GM18909 (cell line): ENCODE data around the gene SERAC1.

Source experiments
- ATAC-seq: cut with Tn5 transposase; IDR thresholded peaks from one replicate; pipeline ENCODE4 v1.9.1; 2021; ENCODE audit warnings: mild to moderate bottlenecking; ENCODE audit not compliant: unreplicated experiment, poor library complexity

The SERAC1 gene

DNA sequence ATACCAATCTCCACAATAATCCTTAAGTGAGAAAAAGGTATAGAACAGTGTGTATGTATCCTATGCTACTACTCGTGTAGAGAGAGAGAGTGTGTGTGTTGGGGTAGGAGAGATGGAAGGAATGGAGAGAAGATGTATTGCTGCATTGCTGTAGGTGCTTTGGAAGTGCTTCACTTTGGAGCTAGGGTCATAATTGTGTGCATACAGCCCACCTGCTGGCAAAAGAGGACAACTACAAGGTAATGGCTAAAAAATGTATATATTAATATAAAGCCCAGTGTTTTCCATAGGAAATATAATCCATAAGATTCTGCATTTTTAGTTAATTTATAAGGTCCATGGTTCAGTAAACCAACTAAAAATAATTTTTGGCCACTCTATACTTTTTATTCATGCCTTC is 36.1 kb downstream of the SERAC1 start:
- no peak for ATAC-seq

DNA sequence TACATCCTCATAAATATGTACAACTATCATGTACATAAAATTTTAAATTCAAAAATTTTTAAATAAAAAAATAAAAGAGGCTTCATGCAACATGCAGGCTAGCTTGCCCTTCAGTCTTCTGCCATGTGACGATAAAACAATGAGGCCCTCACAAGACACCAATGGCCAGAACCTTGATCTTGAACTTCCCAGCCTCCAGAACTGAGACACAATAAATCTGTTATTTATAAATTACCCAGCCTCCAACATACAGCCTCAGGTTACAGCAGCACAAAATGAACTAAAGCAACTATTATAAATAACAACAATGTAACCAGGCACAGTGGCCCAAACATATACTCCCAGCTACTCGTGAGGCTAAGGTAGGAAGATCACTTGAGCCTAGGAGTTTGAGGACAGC is 42.8 kb downstream of the SERAC1 start:
- no peak for ATAC-seq

DNA sequence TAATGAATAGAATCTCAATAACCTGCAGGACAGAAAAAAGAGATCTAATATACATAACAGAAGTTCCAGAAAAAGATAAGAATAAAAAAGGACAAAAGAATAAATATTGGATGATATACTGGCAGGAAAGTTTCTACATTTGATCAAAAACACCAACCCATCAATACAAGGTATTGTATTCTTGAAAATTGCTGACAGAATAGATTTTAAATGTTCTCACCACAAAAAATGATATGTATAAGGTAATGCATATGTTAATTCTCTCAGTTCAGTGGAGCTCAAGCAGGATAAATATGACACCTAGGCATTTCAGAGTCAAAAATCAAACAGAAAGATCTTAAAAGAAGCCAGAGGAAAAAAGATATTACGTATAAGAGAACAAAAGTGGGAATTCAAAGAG is 43.8 kb downstream of the SERAC1 start:
- no peak for ATAC-seq

DNA sequence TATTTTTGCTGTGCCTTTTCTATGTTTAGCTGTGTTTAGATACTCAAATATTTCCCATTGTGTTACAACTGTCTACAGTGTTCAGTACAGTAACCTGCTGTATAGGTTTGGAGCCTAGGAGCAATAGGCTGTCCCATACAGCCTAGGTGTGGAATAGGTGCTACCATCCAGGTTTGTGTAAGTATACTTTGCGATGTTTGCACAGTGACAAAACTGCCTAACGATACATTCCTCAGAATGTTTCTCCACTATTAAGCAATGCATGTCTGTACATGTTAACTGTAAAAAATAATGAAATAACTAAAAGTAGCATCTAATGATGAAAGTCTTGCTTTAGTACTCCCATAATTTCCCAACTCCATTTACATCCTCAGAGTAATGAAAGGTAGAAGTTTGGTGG is 46.0 kb downstream of the SERAC1 start:
- ATAC-seq, result no peak

DNA sequence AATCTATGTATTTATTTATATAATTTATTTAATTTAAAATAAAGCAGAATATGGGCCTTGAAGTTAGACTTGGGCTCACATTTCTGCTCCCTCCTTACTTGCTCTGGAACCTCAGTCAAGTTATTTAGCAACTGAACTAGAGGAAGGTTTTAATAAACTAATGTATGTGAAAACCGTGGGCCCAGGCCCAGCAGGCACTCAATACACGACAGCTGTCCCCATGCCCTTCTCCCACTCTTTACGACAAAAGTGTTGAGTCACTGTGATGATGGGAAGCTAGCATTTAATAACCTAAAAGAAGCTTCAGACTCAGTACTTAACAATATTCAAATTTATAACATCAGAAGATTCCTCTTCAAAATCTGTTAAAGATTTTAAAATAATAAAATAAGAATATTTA is 46.7 kb downstream of the SERAC1 start:
- no peak for ATAC-seq

DNA sequence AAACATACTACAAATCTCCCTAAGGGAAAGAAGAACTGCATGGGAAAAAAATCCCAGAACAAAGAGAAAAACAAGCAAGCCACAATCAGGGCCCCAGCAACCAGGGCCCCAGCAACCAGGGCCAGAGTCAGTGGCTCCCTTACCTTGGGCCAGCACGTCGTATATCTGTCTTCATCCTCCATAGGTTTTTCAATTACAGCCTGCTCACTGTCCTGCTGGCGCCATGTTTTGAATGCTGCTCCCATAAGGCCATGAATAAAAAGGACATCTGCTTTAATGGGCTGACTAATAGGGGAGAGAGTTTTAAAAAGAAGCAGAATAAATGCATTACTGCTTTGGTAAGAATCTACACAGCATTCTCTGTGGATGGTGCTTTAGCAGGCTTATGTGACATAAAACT is 49.2 kb downstream of the SERAC1 start:
- ATAC-seq, result no peak

DNA sequence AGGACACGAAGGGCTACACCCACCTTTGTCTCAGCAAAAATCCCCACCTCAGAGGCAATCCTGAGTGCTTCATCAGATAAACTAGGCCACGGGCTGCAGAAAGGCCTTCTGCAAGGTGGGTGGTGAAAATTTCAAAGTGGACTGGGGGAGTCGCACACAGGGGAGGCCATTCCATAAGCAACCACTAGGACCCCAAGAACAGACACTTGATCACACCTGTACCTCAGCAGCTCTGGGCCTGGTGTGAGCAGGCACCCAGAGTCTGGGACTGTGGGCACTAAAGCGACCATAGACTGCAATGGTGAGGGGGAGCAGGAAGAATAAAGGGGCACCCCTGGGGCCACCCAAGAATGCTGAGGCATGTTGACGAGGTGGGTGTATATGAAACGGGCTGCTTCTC is 52.6 kb downstream of the SERAC1 start:
- ATAC-seq, result no peak

DNA sequence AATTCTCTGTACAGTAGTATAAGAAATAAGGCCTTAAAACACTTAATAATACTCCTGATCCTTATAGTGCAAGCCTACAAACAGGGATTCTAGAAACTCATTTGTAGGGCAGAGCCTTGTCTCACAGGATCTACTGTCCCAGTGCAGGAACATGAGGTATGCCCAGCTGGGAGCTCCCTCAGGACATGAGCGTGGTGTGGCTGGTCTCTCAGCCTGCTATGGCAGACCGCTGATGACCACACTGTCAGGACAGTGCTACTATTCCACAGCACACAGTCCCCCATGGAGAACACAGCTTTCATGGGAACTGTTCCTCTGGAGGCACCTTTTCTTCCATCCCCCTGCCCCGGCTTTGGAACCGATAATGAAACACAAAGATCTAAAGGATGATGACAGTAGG is 53.0 kb downstream of the SERAC1 start:
- ATAC-seq, result no peak

DNA sequence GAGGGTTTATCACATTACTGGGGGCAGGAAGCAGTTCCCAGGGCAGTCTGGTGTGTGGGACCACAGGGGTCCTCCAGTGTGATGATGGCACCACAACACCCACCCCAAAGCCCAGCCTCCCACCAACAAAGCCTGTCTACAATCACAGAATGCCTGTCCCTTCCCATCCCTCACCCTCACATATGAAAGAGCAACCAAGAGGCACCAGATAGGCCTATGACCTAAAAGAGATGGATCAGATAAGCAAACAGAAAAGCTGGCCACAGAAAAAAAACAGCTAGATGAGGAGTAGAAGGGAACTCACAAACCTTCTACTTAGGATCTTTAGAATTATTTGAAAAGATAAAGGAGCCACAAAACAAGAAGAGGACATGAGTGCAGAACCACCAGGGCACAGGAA is 54.3 kb downstream of the SERAC1 start:
- no peak for ATAC-seq

DNA sequence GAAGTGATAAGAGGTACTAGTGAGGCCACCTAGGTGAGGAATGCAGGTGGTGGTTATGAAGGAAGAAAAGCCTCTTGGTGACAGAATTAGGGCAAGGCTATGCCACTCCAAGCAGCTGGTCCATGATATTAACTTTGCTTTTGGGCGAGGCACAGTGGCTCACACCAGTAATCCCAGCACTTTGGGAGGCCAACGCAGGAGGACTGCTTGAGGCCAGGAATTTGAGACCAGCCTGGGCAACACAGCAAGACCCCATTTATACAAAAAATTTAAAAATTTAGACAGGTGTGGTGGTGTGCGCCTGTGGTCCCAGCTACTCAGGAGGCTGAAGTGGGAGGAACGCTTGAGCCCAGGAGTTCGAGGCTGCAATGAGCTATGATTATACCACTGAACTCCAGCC is 56.1 kb downstream of the SERAC1 start:
- no peak for ATAC-seq

DNA sequence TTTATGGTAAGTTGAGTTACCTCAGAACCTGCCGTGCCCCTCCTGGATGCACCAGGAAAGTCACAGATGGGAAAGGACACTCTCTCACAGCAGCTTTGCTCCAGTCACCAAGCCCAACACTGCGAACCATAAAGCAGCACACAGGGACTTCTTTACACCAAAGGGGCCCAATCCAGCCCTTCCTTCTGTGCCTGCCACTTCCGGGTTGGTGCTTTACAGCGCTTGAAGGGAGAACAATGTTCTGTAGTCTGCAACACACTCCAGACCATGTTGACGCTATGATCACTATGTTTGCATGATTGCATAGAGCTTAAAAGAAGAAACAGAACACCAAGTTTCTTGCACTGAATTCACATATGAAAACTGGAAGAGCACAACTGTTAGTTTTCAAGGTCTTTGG is 57.1 kb downstream of the SERAC1 start:
- ATAC-seq, result no peak

DNA sequence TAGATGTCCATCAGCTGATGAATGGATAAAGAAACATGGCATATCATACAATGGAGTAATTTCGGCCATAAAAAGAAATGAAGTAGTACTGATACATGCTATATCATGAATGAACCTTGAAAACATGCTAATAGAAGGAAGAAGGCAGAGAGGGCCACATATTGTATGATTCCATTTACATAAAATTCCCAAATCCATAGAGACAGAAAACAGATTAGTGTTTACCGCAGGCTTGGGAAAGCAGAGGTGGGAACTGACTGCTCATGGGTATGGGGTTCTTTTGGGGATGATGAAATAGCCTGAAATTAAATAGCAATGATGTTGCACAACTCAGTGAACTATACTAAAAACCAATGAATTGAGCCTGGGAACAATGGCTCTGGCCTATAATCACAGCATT is 58.3 kb downstream of the SERAC1 start:
- ATAC-seq, result no peak

DNA sequence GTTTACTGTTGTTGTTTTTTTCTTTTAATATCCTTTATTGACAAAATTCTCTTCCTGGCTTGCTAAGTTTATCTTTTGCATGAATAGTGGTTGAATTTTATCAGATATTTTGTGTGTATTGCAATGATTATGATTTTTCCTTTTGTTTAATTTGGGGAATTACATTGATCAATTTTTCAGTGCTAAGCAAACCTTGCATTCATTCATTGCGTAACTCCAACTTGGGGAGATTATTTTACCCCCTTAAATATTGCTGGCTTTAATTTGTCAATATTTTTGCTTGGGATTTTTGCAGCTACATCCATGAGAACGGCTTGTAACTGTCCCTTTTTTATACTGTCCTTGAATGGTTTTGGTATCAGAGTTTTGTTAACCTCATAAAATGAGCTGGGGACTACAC is 63.4 kb downstream of the SERAC1 start:
- ATAC-seq, result no peak

DNA sequence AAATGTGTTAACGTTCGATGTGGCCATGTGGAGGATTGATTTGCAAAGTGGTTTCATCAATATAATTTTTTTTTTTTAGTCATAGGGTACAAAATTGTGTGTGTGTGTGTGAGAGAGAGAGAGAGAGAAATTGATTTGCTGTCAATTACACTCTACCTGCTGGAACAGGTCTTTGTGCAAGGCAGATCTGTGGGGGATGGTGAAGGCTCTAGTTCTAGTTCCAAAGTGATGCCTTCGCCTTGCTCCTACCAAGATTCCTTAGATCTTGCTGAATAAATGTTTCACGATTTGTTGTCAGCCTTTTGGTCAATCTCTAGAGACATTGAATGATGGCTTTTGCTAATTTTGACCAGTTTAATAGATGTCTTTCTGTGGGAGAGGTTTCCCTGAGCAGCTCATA is 64.8 kb downstream of the SERAC1 start:
- ATAC-seq, result no peak

DNA sequence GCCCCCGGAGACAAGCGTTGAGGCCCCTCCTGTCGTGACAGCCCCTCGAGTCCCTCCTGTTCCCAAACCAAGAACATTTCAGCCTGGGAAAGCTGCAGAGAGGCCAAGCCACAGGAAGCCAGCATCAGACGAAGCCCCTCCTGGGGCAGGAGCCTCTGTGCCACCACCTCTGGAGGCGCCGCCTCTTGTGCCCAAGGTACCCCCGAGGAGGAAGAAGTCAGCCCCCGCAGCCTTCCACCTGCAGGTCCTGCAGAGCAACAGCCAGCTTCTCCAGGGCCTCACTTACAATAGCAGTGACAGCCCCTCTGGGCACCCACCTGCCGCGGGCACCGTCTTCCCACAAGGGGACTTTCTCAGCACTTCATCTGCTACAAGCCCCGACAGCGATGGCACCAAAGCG is 72.4 kb downstream of the SERAC1 start:
- ATAC-seq, result no peak

DNA sequence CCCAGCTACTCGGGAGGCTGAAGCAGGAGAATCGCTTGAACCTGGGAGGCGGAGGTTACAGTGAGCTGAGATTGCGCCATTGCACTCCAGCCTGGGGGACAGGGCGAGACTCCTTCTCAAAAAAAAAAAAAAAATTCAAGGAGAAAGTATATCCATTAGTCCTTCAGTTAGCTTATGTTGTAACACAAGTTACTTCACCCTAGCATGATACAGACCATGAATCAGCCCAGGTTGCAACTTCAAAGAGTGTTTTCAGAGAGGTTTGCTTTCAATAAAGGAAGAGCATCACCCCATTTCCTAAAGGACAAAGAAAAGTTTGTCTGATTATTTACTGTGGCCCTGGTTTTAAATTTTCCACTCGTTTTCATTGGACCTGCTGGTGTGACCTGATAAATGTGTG is 73.0 kb downstream of the SERAC1 start:
- no peak for ATAC-seq

DNA sequence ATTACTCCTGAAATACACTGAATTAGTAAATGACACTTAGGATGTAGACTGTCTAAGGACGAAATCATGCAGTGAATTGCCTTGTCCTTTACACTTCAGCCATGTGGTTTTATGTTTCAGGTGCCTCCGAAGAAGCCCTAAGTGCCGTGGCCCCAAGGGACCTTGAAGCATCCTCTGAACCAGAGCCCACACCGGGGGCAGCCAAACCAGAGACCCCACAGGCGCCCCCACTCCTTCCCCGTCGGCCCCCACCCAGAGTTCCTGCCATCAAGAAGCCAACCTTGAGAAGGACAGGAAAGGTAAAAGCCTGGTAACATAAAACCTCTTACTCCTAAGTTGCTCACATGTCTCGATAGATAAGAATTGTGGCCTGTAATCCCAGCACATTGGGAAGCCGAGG is 75.3 kb downstream of the SERAC1 start:
- ATAC-seq, result no peak

DNA sequence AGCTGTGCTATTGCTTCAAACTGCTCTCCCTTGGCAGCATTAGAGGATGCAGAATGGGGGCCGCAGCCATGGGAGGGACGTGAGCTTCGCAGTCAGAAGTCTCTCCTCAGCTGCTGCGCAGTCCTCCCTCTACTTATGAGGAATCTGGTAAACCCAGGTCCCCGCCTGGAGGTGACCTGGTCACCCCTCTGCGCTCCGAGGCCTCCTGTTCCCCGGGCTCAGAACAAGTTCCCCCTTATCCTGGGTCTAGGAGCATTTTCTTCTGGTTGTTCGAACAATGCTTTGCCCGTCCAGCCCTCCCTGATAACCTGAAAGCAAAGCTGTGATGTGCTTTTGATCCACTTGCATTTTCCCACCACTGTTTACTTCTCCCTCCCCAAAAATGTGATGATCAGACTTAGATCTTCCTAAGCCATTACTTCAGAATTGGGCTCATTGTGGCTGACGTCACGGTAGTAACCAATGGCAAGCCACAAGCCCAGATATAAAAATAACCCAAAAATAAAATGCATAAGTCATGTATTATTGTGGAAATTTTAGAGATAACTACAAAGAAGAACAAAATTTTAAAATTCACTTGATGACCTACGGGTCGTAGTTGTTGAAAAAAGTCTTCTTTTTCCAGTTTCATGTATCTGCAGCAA is 80.7 kb downstream of the SERAC1 start:
- ATAC-seq, result no peak

DNA sequence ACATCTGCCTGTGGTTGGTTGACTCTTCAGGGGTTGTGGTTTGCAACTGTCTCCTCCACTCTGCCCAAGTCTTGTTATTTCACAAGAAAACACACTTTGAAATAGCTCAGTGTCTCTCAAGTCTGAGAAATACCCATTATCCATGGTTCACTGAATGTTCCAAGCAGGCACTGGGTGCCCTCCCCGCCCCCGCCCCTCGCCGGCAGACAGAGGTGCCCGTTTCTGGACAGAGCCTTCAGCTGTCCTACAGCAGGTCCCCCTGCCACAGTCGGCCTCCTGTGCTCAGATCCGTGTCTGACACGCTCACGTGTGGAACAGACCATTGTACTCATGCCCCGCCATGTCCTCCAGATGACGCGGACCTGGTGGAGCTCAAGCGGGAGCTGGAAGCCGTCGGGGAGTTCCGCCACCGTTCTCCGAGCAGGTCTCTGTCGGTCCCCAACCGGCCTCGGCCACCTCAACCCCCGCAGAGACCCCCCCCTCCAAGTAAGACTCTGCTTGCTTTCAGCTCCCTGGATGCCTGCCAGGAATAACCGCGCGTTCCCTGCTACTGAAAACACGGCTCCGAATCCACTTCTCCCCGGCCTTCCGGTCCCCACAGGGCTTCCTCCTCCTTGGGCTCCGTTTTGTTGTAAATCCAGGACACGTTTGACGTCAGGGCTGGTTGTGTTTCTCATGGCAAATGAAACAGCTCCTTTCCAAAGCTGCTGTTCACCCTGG is 81.4 kb downstream of the SERAC1 start:
- peak; percentile 63 for ATAC-seq

DNA sequence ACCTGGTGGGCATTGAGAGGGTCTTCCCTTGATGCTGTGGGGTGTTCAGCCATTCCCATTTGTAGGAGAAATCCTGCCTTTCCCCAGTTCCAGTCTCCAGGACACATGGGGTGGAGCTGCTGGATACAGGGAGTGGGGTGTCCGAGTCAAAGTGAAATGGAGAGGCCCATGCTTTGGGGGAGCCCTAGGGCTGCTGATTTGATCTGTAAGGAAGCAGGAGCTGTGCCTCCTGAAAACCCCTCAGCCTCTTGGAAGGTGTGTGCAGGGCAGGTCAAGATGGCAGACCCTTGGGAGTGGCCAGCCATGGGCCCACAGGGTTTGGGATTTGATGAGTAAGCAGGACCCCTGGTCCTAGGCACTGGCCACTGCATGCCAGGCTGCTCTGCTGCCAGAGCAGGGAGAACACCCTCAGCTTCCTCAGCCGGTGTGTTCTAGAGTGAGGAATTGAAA is 82.0 kb downstream of the SERAC1 start:
- ATAC-seq, result no peak

DNA sequence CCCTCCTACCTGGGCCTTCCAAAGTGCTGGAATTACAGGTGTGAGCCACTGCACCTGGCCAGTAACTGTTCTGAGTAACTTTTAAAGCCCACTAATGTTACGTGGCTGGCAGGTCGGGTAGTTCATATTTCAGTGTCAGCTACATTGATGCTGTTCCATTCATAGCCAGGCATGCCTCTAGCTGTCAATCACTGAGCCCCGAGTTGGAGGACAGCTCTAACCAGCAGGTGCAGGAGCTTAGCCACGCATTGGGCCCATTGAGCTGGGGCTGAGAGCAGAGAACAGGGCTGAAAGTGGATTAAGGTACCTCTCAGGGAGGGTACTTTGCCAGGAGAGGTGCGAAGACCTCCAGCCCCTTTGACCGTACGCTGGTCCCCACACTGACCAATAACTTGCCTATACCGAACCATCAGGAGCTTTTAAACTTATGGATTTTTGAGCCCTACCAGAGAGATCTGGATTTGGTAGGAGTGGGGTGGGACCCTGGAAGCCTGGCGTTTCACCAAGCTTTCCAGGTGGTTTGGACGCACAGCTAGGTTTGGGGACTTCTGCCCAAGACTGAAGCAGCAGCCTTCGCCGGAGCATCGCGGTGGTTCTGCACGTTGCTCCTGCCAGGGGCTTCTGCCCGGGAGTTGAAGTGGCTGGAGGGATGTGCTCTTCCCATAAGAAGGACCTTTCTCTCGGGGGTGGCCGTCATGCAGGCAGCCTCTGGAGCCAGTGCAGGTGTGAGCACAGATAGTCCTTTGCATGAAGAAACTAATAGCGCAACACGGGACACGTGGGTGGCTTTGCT is 82.6 kb downstream of the SERAC1 start:
- no peak for ATAC-seq
